Tibial artery (tissue), 4 donors: ENCODE results near the gene SERPINA4.

Experiments used
- DNase-seq, 2 donors: peaks; one replicate each; pipeline ENCODE4 v3.0.0-alpha.2; 2019
- H3K27ac ChIP-seq, 2 donors: fragments of 200-600 bp; sonication (generic) in 1 of 2; 1 replicate in 1 of 2; 2 replicates in 1 of 2; pipeline ENCODE4 v1.5.1; 2018 to 2019; ENCODE audit warnings: mild to moderate bottlenecking in 1 of 2
- H3K27me3 ChIP-seq, 2 donors: fragments of 200-600 bp; sonication (generic) in 1 of 2; one replicate each; pipeline versions ENCODE4 v1.5.1 to v1.6.0; 2016 to 2019
- H3K36me3 ChIP-seq, 3 donors: fragments of 200-600 bp; sonication (generic) in 2 of 3; one replicate each; pipeline ENCODE4 v1.5.1; 2016 to 2019; ENCODE audit warnings: mild to moderate bottlenecking in 2 of 3
- H3K4me1 ChIP-seq, 4 donors: fragments of 200-600 bp; sonication (generic) in 2 of 4; 1 replicate in 3 of 4; 2 replicates in 1 of 4; pipeline ENCODE4 v1.5.1; 2016 to 2019
- H3K4me3 ChIP-seq, 2 donors: fragments of 200-600 bp; sonication (generic) in 1 of 2; 1 replicate in 1 of 2; 2 replicates in 1 of 2; pipeline ENCODE4 v1.5.1; 2018 to 2019; ENCODE audit warnings: mild to moderate bottlenecking in 2 of 2
- H3K9me3 ChIP-seq, 3 donors: fragments of 200-600 bp; sonication (generic) in 1 of 3; one replicate each; pipeline ENCODE4 v1.5.1; 2016 to 2019
- CTCF ChIP-seq, 2 experiments: fragments of 200-600 bp in 1 of 2; fragments of 450-650 bp in 1 of 2; IDR thresholded peaks; one replicate each; pipeline ENCODE4 v1.5.1; 2017 to 2019; ENCODE audit warnings: antibody characterized with exemption in 2 of 2, mild to moderate bottlenecking in 1 of 2, moderate library complexity in 1 of 2
- intact Hi-C: fragments of 100-400 bp; cut with DNase I; formaldehyde crosslinking; loops from one replicate; pipeline ENCODE4 v1.15.0; 2023; ENCODE audit warnings: low total_unique reads

SERPINA4 gene

GRCh38 chr14:94613720-94614644, 52.7 kb downstream of the SERPINA4 start:
- Histone ChIP-seq H3K27ac (no peak overlapping the region), H3K4me3 (no peak overlapping the region)

GRCh38 chr14:94614802-94615201, 53.6 kb downstream of the SERPINA4 start:
- intact Hi-C loops, result no loop called here
- TF ChIP-seq CTCF (IDR thresholded peaks at IDR 0.05), result no peak
- H3K27me3 ChIP-seq, result no peaks in the 10 kb centered on the region
- peak in 1 of 2 donors; percentile 7 for DNase-seq
- peaks cover 0 to 4% (median 0%) of the 10 kb centered on the region in 4 donors for H3K4me1 ChIP-seq
- peaks cover 0 to 26% (median 24%) of the 10 kb centered on the region in 3 donors for H3K9me3 ChIP-seq
- H3K36me3 ChIP-seq, result peaks cover 0 to 33% (median 28%) of the 10 kb centered on the region in 3 donors
- no peak overlapping the region for H3K4me3 ChIP-seq
- H3K27ac ChIP-seq, result no peak overlapping the region

More at GRCh38 chr14:94613720-94614644, 52.7 kb downstream of the SERPINA4 start:
- Histone ChIP-seq H3K36me3 (peaks cover 0 to 28% (median 27%) of the 10 kb centered on the region in 3 donors), H3K4me1 (peaks cover 0 to 4% (median 0%) of the 10 kb centered on the region in 4 donors), H3K27me3 (no peaks in the 10 kb centered on the region), H3K9me3 (peaks cover 0 to 24% (median 21%) of the 10 kb centered on the region in 3 donors)
- no peak for TF ChIP-seq CTCF (IDR thresholded peaks at IDR 0.05)
- intact Hi-C loops, result no loop called here
- DNase-seq, result peak in 1 of 2 donors; percentile 15

GRCh38 chr14:94615254-94615653, 54.0 kb downstream of the SERPINA4 start:
- intact Hi-C loops, result no loop called here
- no peak for TF ChIP-seq CTCF (IDR thresholded peaks at IDR 0.05)
- Histone ChIP-seq H3K27me3 (no peaks in the 10 kb centered on the region), H3K4me1 (peaks cover 0 to 4% (median 0%) of the 10 kb centered on the region in 4 donors), H3K36me3 (peaks cover 0 to 35% (median 28%) of the 10 kb centered on the region in 3 donors), H3K27ac (no peak overlapping the region), H3K4me3 (no peak overlapping the region), H3K9me3 (peaks cover 0 to 26% (median 24%) of the 10 kb centered on the region in 3 donors)
- DNase-seq, result peak in 1 of 2 donors; percentile 18

- peaks cover 0 to 41% (median 28%) of the 10 kb centered on the region in 3 donors for H3K36me3 ChIP-seq
- no peaks in the 10 kb centered on the region for H3K27me3 ChIP-seq
- H3K4me3 ChIP-seq, result no peak overlapping the region
- peaks cover 0 to 26% (median 24%) of the 10 kb centered on the region in 3 donors for H3K9me3 ChIP-seq
- peak in 1 of 2 donors; percentile 14 for DNase-seq
- H3K27ac ChIP-seq, result no peak overlapping the region
- peaks cover 0 to 4% (median 0%) of the 10 kb centered on the region in 4 donors for H3K4me1 ChIP-seq
- intact Hi-C loops, result no loop called here
- TF ChIP-seq CTCF (IDR thresholded peaks at IDR 0.05), result no peak
These were observed 54.8 kb downstream of the SERPINA4 start for GRCh38 chr14:94615823-94616570.

GRCh38 chr14:94617366-94617941, 56.2 kb downstream of the SERPINA4 start:
- intact Hi-C loops, result no loop called here
- H3K4me1 ChIP-seq, result peaks cover 0 to 4% (median 0%) of the 10 kb centered on the region in 4 donors
- H3K36me3 ChIP-seq, result peaks cover 0 to 48% (median 28%) of the 10 kb centered on the region in 3 donors
- TF ChIP-seq CTCF (IDR thresholded peaks at IDR 0.05), result no peak
- H3K4me3 ChIP-seq, result no peak overlapping the region
- peaks cover 0 to 26% (median 24%) of the 10 kb centered on the region in 3 donors for H3K9me3 ChIP-seq
- DNase-seq, result peak in 1 of 2 donors; percentile 5
- H3K27me3 ChIP-seq, result peaks cover 0 to 3% of the 10 kb centered on the region in 2 donors
- no peak overlapping the region for H3K27ac ChIP-seq
